GM23338 (cell line): ENCODE data around the gene KCTD18. TPM values are rescaled to one million over a fixed set of nuclear protein-coding genes. Genes with fewer than 3 reads are reported as not detected.

ENCODE experiments used
- ATAC-seq: fragments of 200-7000 bp; cut with Tn5 transposase; 3 replicates; pipeline ENCODE4 v1.9.1; 2020
- DNase-seq: peaks from one replicate; pipeline ENCODE4 v3.0.0-alpha.2; 2015; ENCODE audit warnings: low spot score
- H2AFZ ChIP-seq: fragments of 200-600 bp; sonication (generic); 2 replicates; pipeline ENCODE4 v1.8.0; 2016; ENCODE audit warnings: antibody characterized with exemption, mild to moderate bottlenecking, moderate library complexity
- H3F3A ChIP-seq: fragments of 200-600 bp; sonication (generic); replicated peaks from 2 replicates; pipeline ENCODE4 v1.8.0; 2017; ENCODE audit warnings: antibody characterized with exemption, mixed run types, low read depth
- H3K27ac ChIP-seq: fragments of 200-600 bp; sonication (generic); 2 replicates; pipeline ENCODE4 v1.6.1; 2016; ENCODE audit warnings: low read depth
- H3K27me3 ChIP-seq: fragments of 200-600 bp; sonication (generic); 2 replicates; pipeline ENCODE4 v1.8.0; 2016; ENCODE audit warnings: mild to moderate bottlenecking, mixed run types, moderate library complexity; ENCODE audit not compliant: insufficient read depth
- H3K36me3 ChIP-seq: fragments of 200-600 bp; sonication (generic); 2 replicates; pipeline ENCODE4 v1.8.0; 2016; ENCODE audit warnings: mild to moderate bottlenecking; ENCODE audit not compliant: insufficient read depth
- H3K4me1 ChIP-seq: fragments of 200-600 bp; sonication (generic); 2 replicates; pipeline ENCODE4 v1.8.0; 2016; ENCODE audit warnings: mild to moderate bottlenecking, moderate library complexity; ENCODE audit not compliant: insufficient read depth
- H3K4me2 ChIP-seq: fragments of 200-600 bp; sonication (generic); 2 replicates; pipeline ENCODE4 v1.7.1; 2017; ENCODE audit warnings: mixed run types
- H3K4me3 ChIP-seq: fragments of 200-600 bp; sonication (generic); 2 replicates; pipeline ENCODE4 v1.6.1; 2016; ENCODE audit warnings: mixed run types
- H3K79me2 ChIP-seq: fragments of 200-600 bp; sonication (generic); replicated peaks from 2 replicates; pipeline ENCODE4 v1.8.0; 2017; ENCODE audit warnings: mild to moderate bottlenecking; ENCODE audit not compliant: insufficient read depth
- H3K9me2 ChIP-seq: fragments of 200-600 bp; sonication (generic); 2 replicates; pipeline ENCODE4 v1.8.0; 2017; ENCODE audit not compliant: insufficient read depth
- H4K20me1 ChIP-seq: fragments of 200-600 bp; sonication (generic); replicated peaks from 2 replicates; pipeline ENCODE4 v1.8.0; 2017; ENCODE audit warnings: mild to moderate bottlenecking; ENCODE audit not compliant: insufficient read depth
- H3K27ac Mint-ChIP-seq: 2 replicates; pipeline ENCODE4 v1.8.0; 2020; ENCODE audit warnings: inconsistent platforms, mild to moderate bottlenecking, moderate library complexity, mixed read lengths
- H3K27me3 Mint-ChIP-seq: 3 replicates; pipeline ENCODE4 v1.8.0; 2022; ENCODE audit warnings: low read depth, mild to moderate bottlenecking, moderate library complexity, mixed read lengths, inconsistent platforms; ENCODE audit not compliant: insufficient read depth, poor library complexity
- H3K36me3 Mint-ChIP-seq: 3 replicates; pipeline ENCODE4 v1.8.0; 2021; ENCODE audit warnings: low read depth, mild to moderate bottlenecking, inconsistent platforms, moderate library complexity, mixed read lengths
- H3K4me1 Mint-ChIP-seq: 3 replicates; pipeline ENCODE4 v1.8.0; 2020; ENCODE audit warnings: mild to moderate bottlenecking, inconsistent platforms, mixed read lengths
- H3K4me3 Mint-ChIP-seq: 3 replicates; pipeline ENCODE4 v1.8.0; 2021; ENCODE audit warnings: moderate library complexity, mild to moderate bottlenecking, inconsistent platforms, mixed read lengths
- H3K9me3 Mint-ChIP-seq: 3 replicates; pipeline ENCODE4 v1.8.0; 2020; ENCODE audit warnings: moderate library complexity, mild to moderate bottlenecking, inconsistent platforms, mixed read lengths
- CREB1 ChIP-seq: fragments of 250-450 bp; sonication (Bioruptor Pico); IDR thresholded peaks from 2 replicates; pipeline ENCODE4 v1.5.0; 2020; ENCODE audit warnings: low read depth, mild to moderate bottlenecking, moderate library complexity
- ETS1 ChIP-seq: IDR thresholded peaks from 2 replicates; pipeline ENCODE4 v1.6.1; 2016; ENCODE audit warnings: antibody characterized with exemption
- EZH2 ChIP-seq: fragments of 200-600 bp; sonication (generic); IDR thresholded peaks from one replicate; pipeline ENCODE4 v1.8.0; 2017; ENCODE audit warnings: antibody characterized with exemption, mild to moderate bottlenecking, low read depth; ENCODE audit not compliant: unreplicated experiment
- EZH2phosphoT487 ChIP-seq: fragments of 200-600 bp; sonication (generic); IDR thresholded peaks from one replicate; pipeline ENCODE4 v1.8.1; 2018; ENCODE audit warnings: antibody characterized with exemption; ENCODE audit not compliant: unreplicated experiment
- JUNB ChIP-seq: IDR thresholded peaks from one replicate; pipeline ENCODE4 v1.6.1; 2016; ENCODE audit warnings: antibody characterized with exemption; ENCODE audit not compliant: unreplicated experiment
- NANOG ChIP-seq: IDR thresholded peaks from 2 replicates; pipeline ENCODE4 v1.6.1; 2016; ENCODE audit warnings: antibody characterized with exemption, borderline replicate concordance
- POLR2AphosphoS5 ChIP-seq: IDR thresholded peaks from 2 replicates; pipeline ENCODE4 v1.6.1; 2016; ENCODE audit warnings: antibody characterized with exemption, low read depth
- REST ChIP-seq: IDR thresholded peaks from one replicate; pipeline ENCODE4 v1.6.1; 2018; ENCODE audit warnings: antibody characterized with exemption; ENCODE audit not compliant: unreplicated experiment
- STAT1 ChIP-seq: IDR thresholded peaks from one replicate; pipeline ENCODE4 v1.6.1; 2016; ENCODE audit warnings: antibody characterized with exemption; ENCODE audit not compliant: unreplicated experiment
- ZNF114 ChIP-seq: fragments of 250-450 bp; sonication (Bioruptor Pico); IDR thresholded peaks from 2 replicates; pipeline ENCODE4 v1.5.0; 2020; ENCODE audit warnings: mild to moderate bottlenecking, moderate library complexity
- ZNF331 ChIP-seq: fragments of 250-450 bp; sonication (Bioruptor Pico); IDR thresholded peaks from 2 replicates; pipeline ENCODE4 v1.5.0; 2020; ENCODE audit warnings: low read depth, mild to moderate bottlenecking, moderate library complexity
- polyA plus RNA-seq: library from polyadenylated mRNA; unstranded; fragments of >200 nt; fragmentation: Nextera tagmentation; extraction: Ambion mirVana; gene quantifications from 2 replicates; pipeline ENCODE4 v1.2.1, GENCODE V29; 2016
- total RNA-seq: library from RNA; depleted of rRNA; stranded (reverse); fragments of >200 nt; shearing (Covaris generic); gene quantifications from 2 replicates; pipeline ENCODE4 v1.2.3, GENCODE V29; 2014

The KCTD18 gene
- total and polyA plus RNA-seq, 2 experiments from 2014 or later, result 3.3 to 4.7 TPM

- no peak overlapping the region for H3K4me3 Mint-ChIP-seq
- H3K27ac Mint-ChIP-seq, result no peak overlapping the region
- H3K27me3 ChIP-seq, result no peaks in the 10 kb centered on the region
- H3K4me1 Mint-ChIP-seq, result peaks cover 7% of the 10 kb centered on the region
- no peak overlapping the region for H2AFZ ChIP-seq
- TF ChIP-seq EZH2phosphoT487, result no peak
- TF ChIP-seq ETS1, result no peak
- no peak for TF ChIP-seq CREB1 (CRISPR knock-in tag)
- TF ChIP-seq EZH2, result no peak
- no peak for TF ChIP-seq ZNF114 (CRISPR knock-in tag)
- no peak for TF ChIP-seq REST
- no peak for TF ChIP-seq ZNF331 (CRISPR knock-in tag)
- no peaks in the 10 kb centered on the region for H3K79me2 ChIP-seq
- no peaks in the 10 kb centered on the region for H3K9me2 ChIP-seq
- no peaks in the 10 kb centered on the region for H3K36me3 ChIP-seq
- no peaks in the 10 kb centered on the region for H3F3A ChIP-seq
- no peaks in the 10 kb centered on the region for H4K20me1 ChIP-seq
- no peak overlapping the region for H3K4me3 ChIP-seq
- H3K36me3 Mint-ChIP-seq, result peaks cover 16% of the 10 kb centered on the region
- no peak for DNase-seq
- H3K4me1 ChIP-seq, result no peaks in the 10 kb centered on the region
- peaks cover 5% of the 10 kb centered on the region; the same call in 2 of the 3 replicates for H3K9me3 Mint-ChIP-seq
- H3K27me3 Mint-ChIP-seq, result peaks cover 2% of the 10 kb centered on the region
- H3K4me2 ChIP-seq, result no peak overlapping the region
- no peak for ATAC-seq
- no peak overlapping the region for H3K27ac ChIP-seq
Measured at GRCh38 chr2:200486529-200486928, 23.3 kb downstream of the KCTD18 start.

GRCh38 chr2:200484934-200485333 lies 24.9 kb downstream of the KCTD18 start:
- TF ChIP-seq JUNB, result no peak
- TF ChIP-seq POLR2AphosphoS5, result no peak
- no peak for TF ChIP-seq NANOG
- no peak for TF ChIP-seq STAT1
- no peak for TF ChIP-seq ZNF114 (CRISPR knock-in tag)
- TF ChIP-seq ZNF331 (CRISPR knock-in tag), result no peak
- no peaks in the 10 kb centered on the region for H3K36me3 ChIP-seq
- no peaks in the 10 kb centered on the region for H3K79me2 ChIP-seq
- no peak overlapping the region for H2AFZ ChIP-seq
- H4K20me1 ChIP-seq, result no peaks in the 10 kb centered on the region
- H3K9me2 ChIP-seq, result no peaks in the 10 kb centered on the region
- no peaks in the 10 kb centered on the region for H3F3A ChIP-seq
- H3K4me1 ChIP-seq, result peaks cover 12% of the 10 kb centered on the region
- ATAC-seq (no peak), DNase-seq (no peak)
- H3K27me3 Mint-ChIP-seq, result peaks cover 2% of the 10 kb centered on the region
- H3K4me2 ChIP-seq, result no peak overlapping the region
- no peaks in the 10 kb centered on the region for H3K9me3 Mint-ChIP-seq
- peaks cover 20% of the 10 kb centered on the region for H3K4me1 Mint-ChIP-seq
- no peak overlapping the region for H3K27ac ChIP-seq
- peaks cover 9% of the 10 kb centered on the region; the same call in 2 of the 3 replicates for H3K36me3 Mint-ChIP-seq
- H3K4me3 Mint-ChIP-seq, result no peak overlapping the region
- H3K27me3 ChIP-seq, result no peaks in the 10 kb centered on the region
- no peak overlapping the region for H3K27ac Mint-ChIP-seq
- no peak overlapping the region for H3K4me3 ChIP-seq
